GM23338 (cell line): Measurements from ENCODE around the gene PLAAT1.

Experiments used
- CREB1 ChIP-seq: fragments of 250-450 bp; sonication (Bioruptor Pico); IDR thresholded peaks from 2 replicates; pipeline ENCODE4 v1.5.0; 2020; ENCODE audit warnings: low read depth, mild to moderate bottlenecking, moderate library complexity
- CTCF ChIP-seq, 2 experiments: fragments of 200-600 bp in 1 of 2; sonication (generic) in 1 of 2; conservative IDR thresholded peaks; 2 replicates each; pipeline versions ENCODE4 v1.5.1 to v1.6.1; 2016 to 2017; ENCODE audit warnings: antibody characterized with exemption in 2 of 2, low read depth in 2 of 2, mild to moderate bottlenecking in 2 of 2, moderate library complexity in 1 of 2
- EZH2 ChIP-seq: fragments of 200-600 bp; sonication (generic); IDR thresholded peaks from one replicate; pipeline ENCODE4 v1.8.0; 2017; ENCODE audit warnings: antibody characterized with exemption, mild to moderate bottlenecking, low read depth; ENCODE audit not compliant: unreplicated experiment
- EZH2phosphoT487 ChIP-seq: fragments of 200-600 bp; sonication (generic); IDR thresholded peaks from one replicate; pipeline ENCODE4 v1.8.1; 2018; ENCODE audit warnings: antibody characterized with exemption; ENCODE audit not compliant: unreplicated experiment
- JUNB ChIP-seq: IDR thresholded peaks from one replicate; pipeline ENCODE4 v1.6.1; 2016; ENCODE audit warnings: antibody characterized with exemption; ENCODE audit not compliant: unreplicated experiment
- POLR2AphosphoS5 ChIP-seq: IDR thresholded peaks from 2 replicates; pipeline ENCODE4 v1.6.1; 2016; ENCODE audit warnings: antibody characterized with exemption, low read depth
- REST ChIP-seq: IDR thresholded peaks from one replicate; pipeline ENCODE4 v1.6.1; 2018; ENCODE audit warnings: antibody characterized with exemption; ENCODE audit not compliant: unreplicated experiment

- no peak for TF ChIP-seq POLR2AphosphoS5
- TF ChIP-seq CTCF (conservative IDR thresholded peaks at IDR 0.05; ENCODE audit: low read depth in 2 of 2): no peak
- no peak for TF ChIP-seq EZH2
- no peak for TF ChIP-seq JUNB
- no peak for TF ChIP-seq EZH2phosphoT487
- no peak for TF ChIP-seq REST
- TF ChIP-seq CREB1 (CRISPR knock-in tag): no peak
Measured at GRCh38 chr3:193214445-193214844, 26.6 kb upstream of the PLAAT1 start.
